C4-2B (cell line): Measurements from ENCODE around the gene TUBGCP2.

Experiments used
- ZFX ChIP-seq: fragments of 450-650 bp; IDR thresholded peaks from 2 replicates; pipeline ENCODE4 v1.6.1; 2017
- TF ChIP-seq, protein P1 (sequence below): fragments of 450-650 bp; conservative IDR thresholded peaks from 2 replicates; pipeline ENCODE4 v1.5.1; 2017; ENCODE audit warnings: mild to moderate bottlenecking

DNA sequence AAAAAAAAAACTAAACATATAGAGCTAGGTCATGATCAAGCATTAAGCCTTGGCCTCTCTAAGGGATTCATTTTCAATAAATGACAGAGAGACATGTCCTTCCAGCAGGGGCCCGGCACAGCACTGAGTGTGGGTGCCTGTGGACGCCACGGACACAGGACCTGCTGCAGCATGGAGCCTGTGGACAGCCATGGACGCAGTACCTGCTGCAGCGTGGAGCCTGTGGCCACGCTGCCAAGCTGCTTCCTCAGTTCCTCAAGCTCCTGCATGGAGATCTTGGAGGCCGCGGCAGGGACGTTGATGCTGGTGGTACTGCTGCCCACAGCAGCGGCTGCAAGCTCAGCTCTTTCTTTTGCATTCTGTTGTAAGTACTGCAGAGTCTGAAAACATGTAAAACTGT is 9.4 kb downstream of the TUBGCP2 start:
- TF ChIP-seq, protein P1, sequence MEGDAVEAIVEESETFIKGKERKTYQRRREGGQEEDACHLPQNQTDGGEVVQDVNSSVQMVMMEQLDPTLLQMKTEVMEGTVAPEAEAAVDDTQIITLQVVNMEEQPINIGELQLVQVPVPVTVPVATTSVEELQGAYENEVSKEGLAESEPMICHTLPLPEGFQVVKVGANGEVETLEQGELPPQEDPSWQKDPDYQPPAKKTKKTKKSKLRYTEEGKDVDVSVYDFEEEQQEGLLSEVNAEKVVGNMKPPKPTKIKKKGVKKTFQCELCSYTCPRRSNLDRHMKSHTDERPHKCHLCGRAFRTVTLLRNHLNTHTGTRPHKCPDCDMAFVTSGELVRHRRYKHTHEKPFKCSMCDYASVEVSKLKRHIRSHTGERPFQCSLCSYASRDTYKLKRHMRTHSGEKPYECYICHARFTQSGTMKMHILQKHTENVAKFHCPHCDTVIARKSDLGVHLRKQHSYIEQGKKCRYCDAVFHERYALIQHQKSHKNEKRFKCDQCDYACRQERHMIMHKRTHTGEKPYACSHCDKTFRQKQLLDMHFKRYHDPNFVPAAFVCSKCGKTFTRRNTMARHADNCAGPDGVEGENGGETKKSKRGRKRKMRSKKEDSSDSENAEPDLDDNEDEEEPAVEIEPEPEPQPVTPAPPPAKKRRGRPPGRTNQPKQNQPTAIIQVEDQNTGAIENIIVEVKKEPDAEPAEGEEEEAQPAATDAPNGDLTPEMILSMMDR: no peak
- TF ChIP-seq ZFX: no peak
